Esophagus squamous epithelium (tissue), 5 donors: ENCODE measurements around the gene EHBP1. TPM values are rescaled to one million over a fixed set of nuclear protein-coding genes. Genes with fewer than 3 reads are reported as not detected.

Source experiments
- DNase-seq: peaks from one replicate; lab custom pipeline; 2025; lab: John Stamatoyannopoulos, UW
- H3K27ac ChIP-seq, 4 donors: fragments of 200-600 bp; sonication (generic); one replicate each; pipeline ENCODE4 v1.5.1; 2016 to 2019; ENCODE audit warnings: mild to moderate bottlenecking in 1 of 4
- H3K27me3 ChIP-seq, 4 donors: fragments of 200-600 bp; sonication (generic); 1 replicate in 3 of 4; 2 replicates in 1 of 4; pipeline versions ENCODE4 v1.5.1 to v1.6.0; 2017 to 2021; ENCODE audit warnings: antibody characterized with exemption in 1 of 4
- H3K36me3 ChIP-seq, 3 donors: fragments of 200-600 bp; sonication (generic); one replicate each; pipeline ENCODE4 v1.5.1; 2016 to 2019
- H3K4me1 ChIP-seq, 3 donors: fragments of 200-600 bp; sonication (generic); one replicate each; pipeline ENCODE4 v1.5.1; 2017 to 2019
- H3K4me3 ChIP-seq, 4 donors: fragments of 200-600 bp; sonication (generic); 1 replicate in 3 of 4; 2 replicates in 1 of 4; pipeline ENCODE4 v1.5.1; 2016 to 2019; ENCODE audit warnings: mild to moderate bottlenecking in 2 of 4, moderate library complexity in 1 of 4
- H3K9me3 ChIP-seq, 3 donors: fragments of 200-600 bp; sonication (generic); one replicate each; pipeline ENCODE4 v1.5.1; 2016 to 2019
- POLR2A ChIP-seq, 4 donors: fragments of 450-650 bp; IDR thresholded peaks; one replicate each; pipeline ENCODE4 v1.6.1; 2017; ENCODE audit warnings: antibody characterized with exemption in 4 of 4, mild to moderate bottlenecking in 4 of 4, moderate library complexity in 3 of 4
- WGBS, 2 donors: methylation state at CpG; one replicate each; pipeline ENCODE4 v1.1.5; 2018; 5-methylcytosine and 5-hydroxymethylcytosine counted together
- intact Hi-C: fragments of 100-400 bp; cut with DNase I; formaldehyde crosslinking; loops from one replicate; pipeline ENCODE4 v1.15.0; 2022
- total RNA-seq, 4 donors: library from RNA; depleted of rRNA; stranded (reverse); fragments of >200 nt; gene quantifications; one replicate each; pipeline ENCODE4 v1.1.0, GENCODE V29; 2016
- TF ChIP-seq, protein P1 (sequence below), 6 experiments: fragments of 450-650 bp in 4 of 6; fragments of 200-600 bp in 2 of 6; sonication (generic) in 2 of 6; IDR thresholded peaks; one replicate each; pipeline ENCODE4 v1.5.1; 2016 to 2019; ENCODE audit warnings: antibody characterized with exemption in 6 of 6, mild to moderate bottlenecking in 4 of 6, moderate library complexity in 4 of 6
- donor health status: DM: yes; HTN: yes; CAD: no.

The EHBP1 gene
- total RNA-seq, 4 donors from 2014 or later, result 59.6 to 111 (median 77.9) TPM

DNA sequence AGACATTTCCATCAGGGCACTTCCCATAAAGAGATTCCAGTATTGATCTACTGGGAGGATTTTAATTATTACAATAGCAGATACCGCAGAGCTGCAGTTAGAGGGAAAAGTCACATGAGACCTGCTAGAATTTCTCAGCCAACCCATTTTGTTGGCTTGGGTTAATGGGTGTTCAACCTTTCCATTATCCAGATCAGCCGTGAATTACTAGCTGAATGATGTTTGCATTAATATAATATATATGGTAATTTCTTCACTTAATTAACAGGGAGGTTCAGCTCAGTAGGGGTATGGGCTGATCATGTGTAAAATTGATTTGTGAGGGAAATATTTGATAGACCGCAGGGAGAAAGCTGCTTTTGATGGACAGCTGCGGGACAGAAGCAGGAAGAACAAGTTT is 288.7 kb downstream of the EHBP1 start:
- Histone ChIP-seq H3K27ac (no peak overlapping the region), H3K4me1 (no peaks in the 10 kb centered on the region), H3K4me3 (no peak overlapping the region), H3K9me3 (no peaks in the 10 kb centered on the region), H3K36me3 (peaks cover 0 to 88% (median 3%) of the 10 kb centered on the region in 3 donors), H3K27me3 (no peaks in the 10 kb centered on the region)
- no peak for DNase-seq
- intact Hi-C loops, result no loop called here
- 76 to 83% methylated on average over 4 of the region's 4 CpGs for WGBS, 2 donors
- TF ChIP-seq POLR2A (IDR thresholded peaks at IDR 0.05), result no peak
- TF ChIP-seq, protein P1, sequence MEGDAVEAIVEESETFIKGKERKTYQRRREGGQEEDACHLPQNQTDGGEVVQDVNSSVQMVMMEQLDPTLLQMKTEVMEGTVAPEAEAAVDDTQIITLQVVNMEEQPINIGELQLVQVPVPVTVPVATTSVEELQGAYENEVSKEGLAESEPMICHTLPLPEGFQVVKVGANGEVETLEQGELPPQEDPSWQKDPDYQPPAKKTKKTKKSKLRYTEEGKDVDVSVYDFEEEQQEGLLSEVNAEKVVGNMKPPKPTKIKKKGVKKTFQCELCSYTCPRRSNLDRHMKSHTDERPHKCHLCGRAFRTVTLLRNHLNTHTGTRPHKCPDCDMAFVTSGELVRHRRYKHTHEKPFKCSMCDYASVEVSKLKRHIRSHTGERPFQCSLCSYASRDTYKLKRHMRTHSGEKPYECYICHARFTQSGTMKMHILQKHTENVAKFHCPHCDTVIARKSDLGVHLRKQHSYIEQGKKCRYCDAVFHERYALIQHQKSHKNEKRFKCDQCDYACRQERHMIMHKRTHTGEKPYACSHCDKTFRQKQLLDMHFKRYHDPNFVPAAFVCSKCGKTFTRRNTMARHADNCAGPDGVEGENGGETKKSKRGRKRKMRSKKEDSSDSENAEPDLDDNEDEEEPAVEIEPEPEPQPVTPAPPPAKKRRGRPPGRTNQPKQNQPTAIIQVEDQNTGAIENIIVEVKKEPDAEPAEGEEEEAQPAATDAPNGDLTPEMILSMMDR (IDR thresholded peaks at IDR 0.05), result no peak

DNA sequence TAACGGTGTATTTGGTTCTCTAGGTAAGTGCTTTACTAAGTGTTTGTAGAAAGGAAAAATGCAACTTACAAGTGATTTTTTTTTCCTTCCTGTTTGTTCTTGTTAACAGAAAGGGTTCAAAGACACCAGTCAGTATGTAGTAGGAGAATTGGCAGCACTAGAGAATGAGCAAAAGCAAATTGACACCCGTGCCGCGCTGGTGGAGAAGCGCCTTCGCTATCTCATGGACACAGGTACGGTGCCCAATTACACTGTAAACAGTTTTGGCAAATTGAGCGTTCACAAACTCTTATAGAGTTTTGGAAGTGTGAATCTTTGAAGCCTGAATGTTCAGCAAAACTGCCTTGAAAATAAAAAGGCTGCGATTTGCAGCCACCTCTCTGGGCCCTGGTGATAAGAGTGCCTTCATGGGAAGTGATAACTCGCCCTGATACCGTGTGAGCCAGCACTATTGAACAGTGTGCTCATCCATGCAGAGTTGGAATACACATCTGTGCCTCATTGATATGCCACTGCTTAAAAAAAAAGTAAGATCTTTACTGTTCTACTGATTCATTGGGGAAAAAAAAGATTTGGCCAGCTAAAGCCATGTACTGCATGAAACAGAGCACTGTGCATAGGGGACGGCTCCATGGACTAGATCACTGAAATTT is 291.1 kb downstream of the EHBP1 start:
- H3K36me3 ChIP-seq, result peaks cover 0 to 86% (median 3%) of the 10 kb centered on the region in 3 donors
- H3K9me3 ChIP-seq, result no peaks in the 10 kb centered on the region
- H3K4me1 ChIP-seq, result no peaks in the 10 kb centered on the region
- no peak overlapping the region for H3K27ac ChIP-seq
- WGBS, 2 donors, result 90 to 96% methylated on average over 12 of the region's 12 CpGs
- H3K27me3 ChIP-seq, result no peaks in the 10 kb centered on the region
- intact Hi-C loops, result no loop called here
- TF ChIP-seq, protein P1 (IDR thresholded peaks at IDR 0.05), result no peak
- TF ChIP-seq POLR2A (IDR thresholded peaks at IDR 0.05), result no peak
- no peak overlapping the region for H3K4me3 ChIP-seq
- DNase-seq, result no peak

DNA sequence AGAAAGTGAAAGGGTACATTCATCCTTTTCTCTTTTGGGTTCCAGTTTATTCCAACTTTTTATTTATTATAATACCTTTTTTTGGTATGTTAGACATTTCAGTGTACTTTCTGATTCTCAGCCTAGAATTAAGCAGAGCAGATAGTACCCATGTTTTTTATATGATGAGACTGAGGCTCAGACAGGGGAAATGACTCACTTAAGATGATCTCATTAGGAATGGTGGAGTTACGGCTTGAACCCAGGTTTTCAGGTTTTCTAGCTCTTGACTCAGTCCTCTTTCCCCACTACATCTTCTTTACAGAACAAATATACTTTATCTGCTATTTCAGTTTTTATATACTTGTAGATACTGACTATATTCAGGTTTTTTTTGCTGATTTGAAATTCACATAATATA is 293.4 kb downstream of the EHBP1 start:
- no peak for DNase-seq
- Histone ChIP-seq H3K4me1 (no peaks in the 10 kb centered on the region), H3K9me3 (no peaks in the 10 kb centered on the region), H3K27me3 (no peaks in the 10 kb centered on the region), H3K27ac (no peak overlapping the region), H3K4me3 (no peak overlapping the region), H3K36me3 (peaks cover 0 to 86% (median 3%) of the 10 kb centered on the region in 3 donors)
- TF ChIP-seq, protein P1 (IDR thresholded peaks at IDR 0.05), result no peak
- no peak for TF ChIP-seq POLR2A (IDR thresholded peaks at IDR 0.05)
- WGBS, 2 donors, result 18 to 50% methylated on average over 1 of the region's 1 CpG
- intact Hi-C loops, result no loop called here

DNA sequence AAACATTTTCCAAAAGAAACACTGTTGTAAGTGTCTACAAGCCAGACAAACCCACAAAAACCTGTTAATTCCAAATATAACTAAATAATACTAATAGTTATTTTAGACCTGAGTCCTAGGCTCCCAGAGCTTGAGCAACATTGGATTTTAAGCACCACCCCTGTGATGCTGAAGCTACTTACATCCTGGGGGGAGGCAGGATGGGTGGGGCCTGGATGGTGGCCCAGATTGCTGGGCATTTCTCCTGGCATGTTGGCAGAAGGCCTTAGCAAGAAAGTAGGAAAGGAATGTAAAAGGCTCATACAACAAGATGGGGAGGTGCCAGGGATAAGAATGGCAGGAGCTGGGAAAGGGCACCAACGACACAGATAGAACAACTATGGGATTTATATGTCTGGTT is 294.4 kb downstream of the EHBP1 start:
- H3K27ac ChIP-seq, result no peak overlapping the region
- DNase-seq, result no peak
- no peak overlapping the region for H3K4me3 ChIP-seq
- TF ChIP-seq, protein P1 (IDR thresholded peaks at IDR 0.05), result no peak
- no peak for TF ChIP-seq POLR2A (IDR thresholded peaks at IDR 0.05)
- H3K27me3 ChIP-seq, result no peaks in the 10 kb centered on the region
- no peaks in the 10 kb centered on the region for H3K9me3 ChIP-seq
- H3K4me1 ChIP-seq, result no peaks in the 10 kb centered on the region
- intact Hi-C loops, result no loop called here
- WGBS, 2 donors, result 37 to 74% methylated on average over 1 of the region's 1 CpG
- peaks cover 0 to 86% (median 3%) of the 10 kb centered on the region in 3 donors for H3K36me3 ChIP-seq

DNA sequence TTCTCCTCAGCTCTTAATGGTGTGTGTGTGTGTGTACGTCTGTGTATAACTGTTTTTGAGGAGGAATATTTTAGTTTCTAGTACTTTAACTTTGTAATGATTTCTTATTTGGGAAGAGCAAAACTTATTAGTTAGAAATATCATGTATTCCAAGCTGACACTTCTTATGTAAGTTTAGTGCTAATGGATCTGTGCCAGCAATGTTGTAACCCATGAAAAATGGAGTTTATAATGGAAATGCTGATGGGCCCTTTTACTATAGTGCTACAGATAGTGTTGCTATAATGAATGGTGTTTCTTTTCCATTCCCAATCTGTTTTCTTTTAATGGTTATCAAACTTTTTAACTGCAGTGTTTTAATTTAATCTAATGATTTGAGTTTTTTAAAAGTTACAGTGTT is 295.3 kb downstream of the EHBP1 start:
- intact Hi-C loops, result no loop called here
- Histone ChIP-seq H3K4me1 (no peaks in the 10 kb centered on the region), H3K9me3 (no peaks in the 10 kb centered on the region), H3K27ac (no peak overlapping the region), H3K4me3 (no peak overlapping the region), H3K36me3 (peaks cover 0 to 92% (median 3%) of the 10 kb centered on the region in 3 donors), H3K27me3 (no peaks in the 10 kb centered on the region)
- DNase-seq, result no peak
- WGBS, 2 donors, result 76 to 77% methylated on average over 1 of the region's 1 CpG
- TF ChIP-seq, protein P1 (IDR thresholded peaks at IDR 0.05), result no peak
